H7 (cell line): Measurements from ENCODE around the gene MEIOC. TPM values are rescaled to one million over a fixed set of nuclear protein-coding genes. Genes with fewer than 3 reads are reported as not detected.

Source experiments
- DNase-seq: peaks from one replicate; pipeline ENCODE4 v3.0.0; 2012
- H3K27me3 ChIP-seq: 2 replicates; pipeline ENCODE4 v1.6.0; 2011; ENCODE audit warnings: mild to moderate bottlenecking, low read length; ENCODE audit not compliant: control insufficient read depth, insufficient read depth
- H3K36me3 ChIP-seq: replicated peaks from 2 replicates; pipeline ENCODE4 v1.5.1; 2011; ENCODE audit warnings: low read length; ENCODE audit not compliant: control insufficient read depth, insufficient read depth
- H3K4me3 ChIP-seq: 2 replicates; pipeline ENCODE4 v1.5.1; 2011; ENCODE audit warnings: low read depth, mild to moderate bottlenecking, control low read depth, low read length, moderate library complexity; ENCODE audit not compliant: insufficient read depth
- total RNA-seq: library from RNA; depleted of rRNA; stranded (reverse); fragments of >200 nt; shearing (Covaris generic); gene quantifications from 2 replicates; pipeline ENCODE4 v1.2.3, GENCODE V29; 2014; rRNA removed

The MEIOC gene
- total RNA-seq, 1 experiment from 2014 or later = 1.9 TPM

DNA sequence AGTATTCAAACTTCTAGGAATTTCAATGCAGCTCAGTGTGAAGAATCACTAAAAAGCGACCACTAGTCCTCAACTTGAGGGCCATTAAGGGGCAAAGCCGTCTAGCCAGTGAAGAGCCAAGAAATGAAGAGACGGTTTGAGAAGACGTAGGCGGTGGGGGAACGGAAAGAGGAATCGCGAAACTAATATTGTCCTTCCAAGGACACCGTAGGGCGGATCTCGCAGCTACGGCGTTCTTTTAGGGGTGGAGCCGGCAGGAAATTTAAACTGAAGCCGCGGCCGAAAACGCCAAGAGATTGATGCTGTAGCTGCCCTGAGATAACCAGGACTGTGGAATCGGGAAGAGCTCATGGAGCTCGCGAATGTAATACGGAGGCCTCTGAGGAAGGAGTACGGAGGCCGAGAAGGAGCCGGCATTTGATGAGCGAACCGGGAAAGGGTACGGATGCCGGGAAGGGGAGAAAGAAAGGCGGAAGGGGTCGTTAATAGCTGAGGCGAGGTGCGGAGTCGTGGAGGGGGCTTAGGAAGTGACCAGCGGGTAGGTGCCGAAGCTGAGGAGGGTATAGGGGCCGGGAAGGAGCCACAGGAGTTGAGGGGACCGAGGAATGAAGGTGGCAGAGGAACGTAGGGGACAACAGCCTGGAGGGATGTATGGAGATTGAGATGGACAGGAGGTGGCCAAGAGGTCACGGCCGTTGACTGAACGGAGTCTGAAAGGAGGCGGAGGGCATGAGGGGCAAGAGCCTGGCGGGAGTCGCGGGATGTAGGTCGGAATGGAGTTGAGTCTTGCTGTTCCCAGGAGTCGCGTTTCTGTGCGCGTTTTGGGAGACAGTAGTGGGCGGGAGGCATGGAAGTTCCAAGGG lies 52.4 kb downstream of the MEIOC start, which contains the start of gene DBF4B:
DBF4B (plus strand) TSS at position 265 of the 863 bp plus-strand sequence; CDS start at position 421, 156 bp downstream.
- peak within 1 kb of the TSS; percentile 80 for H3K4me3 ChIP-seq
- H3K27me3 ChIP-seq = no peaks in the 10 kb centered on the region
- DNase-seq = peak; percentile 89
- H3K36me3 ChIP-seq = peaks cover under 1% of the 10 kb centered on the region

DNA sequence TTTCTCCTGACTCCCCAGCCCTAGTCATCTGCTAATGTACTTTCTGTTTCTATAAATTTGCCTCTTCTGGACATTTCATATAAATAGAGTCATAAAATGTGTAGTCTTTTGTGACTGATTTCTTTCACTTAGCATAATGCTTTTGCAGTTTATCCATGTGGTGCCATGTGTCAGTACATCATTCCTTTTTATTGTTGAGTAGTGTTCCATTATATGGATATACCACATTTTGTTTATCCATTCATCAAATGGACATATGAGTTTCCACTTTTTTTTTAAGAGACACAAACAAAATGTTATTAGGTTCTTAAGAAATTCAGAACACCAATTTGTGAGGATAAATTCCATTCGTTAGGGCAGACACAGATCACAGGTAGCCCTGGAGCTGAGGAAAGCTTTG lies 63.2 kb downstream of the MEIOC start:
- Histone ChIP-seq H3K27me3 (no peaks in the 10 kb centered on the region), H3K36me3 (peaks cover 14% of the 10 kb centered on the region), H3K4me3 (no peak overlapping the region)
- no peak for DNase-seq

DNA sequence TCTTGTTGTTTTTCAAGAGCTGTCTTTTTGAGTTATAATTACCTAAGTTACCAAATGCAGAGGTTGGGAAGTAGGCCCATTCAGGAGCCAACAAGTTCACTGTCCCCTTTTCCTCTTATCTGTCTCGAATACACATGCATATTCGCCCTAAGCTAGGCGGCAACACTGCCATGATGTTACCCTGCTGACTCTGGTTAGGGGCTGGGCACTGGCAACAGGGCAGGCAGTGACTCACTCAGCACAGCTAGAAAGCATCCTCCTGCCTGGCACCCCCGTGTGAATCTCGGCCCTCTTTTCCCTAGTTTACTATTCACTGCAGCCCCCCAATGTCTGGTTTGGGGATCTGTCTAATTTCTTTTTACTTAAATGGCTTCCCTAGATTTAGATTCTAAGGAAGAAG lies 66.0 kb downstream of the MEIOC start:
- Histone ChIP-seq H3K36me3 (peaks cover 14% of the 10 kb centered on the region), H3K27me3 (no peaks in the 10 kb centered on the region), H3K4me3 (no peak overlapping the region)
- no peak for DNase-seq

Other genes starting within 250 kb of the MEIOC start
- 16.9 and 23.2 TPM in 2 replicates for gene GPATCH8, start 153.1 kb upstream of the MEIOC start, total RNA-seq
- 21.1 and 28.3 TPM in 2 replicates for gene FZD2, start 99.0 kb upstream of the MEIOC start, total RNA-seq
- gene CCDC43, start 33.3 kb downstream of the MEIOC start, total RNA-seq = 38.8 and 46.3 TPM in 2 replicates
- gene DBF4B, start 52.2 kb downstream of the MEIOC start, total RNA-seq = 21.0 and 30.4 TPM in 2 replicates
- 0.45 and 1.2 TPM in 2 replicates for gene ADAM11, start 102.5 kb downstream of the MEIOC start, total RNA-seq
- 23.1 and 32.7 TPM in 2 replicates for gene GJC1, start 173.8 kb downstream of the MEIOC start, total RNA-seq
- not detected in 2 replicates for gene HIGD1B, start 191.4 kb downstream of the MEIOC start, total RNA-seq
- 122 and 137 TPM in 2 replicates for gene EFTUD2, start 243.0 kb downstream of the MEIOC start, total RNA-seq